Breast epithelium (tissue), 3 donors: ENCODE measurements around the gene GULP1.

ENCODE experiments used
- POLR2A ChIP-seq: fragments of 450-650 bp; IDR thresholded peaks from one replicate; pipeline ENCODE4 v1.6.1; 2016; ENCODE audit warnings: antibody characterized with exemption, mild to moderate bottlenecking, moderate library complexity
- TF ChIP-seq, protein P1 (sequence below), 3 donors: fragments of 450-650 bp; IDR thresholded peaks; one replicate each; pipeline ENCODE4 v1.5.1; 2016 to 2017; ENCODE audit warnings: antibody characterized with exemption in 3 of 3, mild to moderate bottlenecking in 3 of 3, moderate library complexity in 3 of 3

GRCh38 chr2:188322569-188323551, 31.2 kb downstream of the GULP1 start:
- TF ChIP-seq, protein P1, sequence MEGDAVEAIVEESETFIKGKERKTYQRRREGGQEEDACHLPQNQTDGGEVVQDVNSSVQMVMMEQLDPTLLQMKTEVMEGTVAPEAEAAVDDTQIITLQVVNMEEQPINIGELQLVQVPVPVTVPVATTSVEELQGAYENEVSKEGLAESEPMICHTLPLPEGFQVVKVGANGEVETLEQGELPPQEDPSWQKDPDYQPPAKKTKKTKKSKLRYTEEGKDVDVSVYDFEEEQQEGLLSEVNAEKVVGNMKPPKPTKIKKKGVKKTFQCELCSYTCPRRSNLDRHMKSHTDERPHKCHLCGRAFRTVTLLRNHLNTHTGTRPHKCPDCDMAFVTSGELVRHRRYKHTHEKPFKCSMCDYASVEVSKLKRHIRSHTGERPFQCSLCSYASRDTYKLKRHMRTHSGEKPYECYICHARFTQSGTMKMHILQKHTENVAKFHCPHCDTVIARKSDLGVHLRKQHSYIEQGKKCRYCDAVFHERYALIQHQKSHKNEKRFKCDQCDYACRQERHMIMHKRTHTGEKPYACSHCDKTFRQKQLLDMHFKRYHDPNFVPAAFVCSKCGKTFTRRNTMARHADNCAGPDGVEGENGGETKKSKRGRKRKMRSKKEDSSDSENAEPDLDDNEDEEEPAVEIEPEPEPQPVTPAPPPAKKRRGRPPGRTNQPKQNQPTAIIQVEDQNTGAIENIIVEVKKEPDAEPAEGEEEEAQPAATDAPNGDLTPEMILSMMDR (IDR thresholded peaks at IDR 0.05): no peak
- no peak for TF ChIP-seq POLR2A
